Stomach (tissue), 9 donors: Measurements from ENCODE around the gene ATP2B1. TPM values are rescaled to one million over a fixed set of nuclear protein-coding genes. Genes with fewer than 3 reads are reported as not detected.

Source experiments
- DNase-seq, 2 donors: peaks; one replicate each; pipeline versions ENCODE4 v3.0.0 to v3.0.0-alpha.2; 2013 to 2019
- H3K27ac ChIP-seq, 5 donors: fragments of 200-600 bp in 4 of 5; sonication (generic) in 4 of 5; one replicate each; pipeline ENCODE4 v1.5.1; 2013 to 2019; ENCODE audit warnings: mild to moderate bottlenecking in 1 of 5, moderate library complexity in 1 of 5
- H3K27me3 ChIP-seq, 3 donors: fragments of 200-600 bp; sonication (generic); one replicate each; pipeline ENCODE4 v1.5.1; 2017 to 2019; ENCODE audit warnings: mixed run types in 1 of 3
- H3K36me3 ChIP-seq, 4 donors: fragments of 200-600 bp; sonication (generic); 1 replicate in 3 of 4; 2 replicates in 1 of 4; pipeline ENCODE4 v1.5.1; 2016 to 2019
- H3K4me1 ChIP-seq, 4 donors: fragments of 200-600 bp; sonication (generic); one replicate each; pipeline ENCODE4 v1.5.1; 2016 to 2019
- H3K4me3 ChIP-seq, 4 donors: fragments of 200-600 bp; sonication (generic) in 3 of 4; one replicate each; pipeline ENCODE4 v1.5.1; 2016 to 2019; ENCODE audit warnings: mild to moderate bottlenecking in 1 of 4
- H3K9me3 ChIP-seq, 4 donors: fragments of 200-600 bp; sonication (generic); one replicate each; pipeline ENCODE4 v1.5.1; 2016 to 2019
- EP300 ChIP-seq: sonication (generic); formaldehyde crosslinking; IDR thresholded peaks from one replicate; pipeline ENCODE4 v1.6.1; 2017; ENCODE audit warnings: antibody characterized with exemption
- POLR2A ChIP-seq, 4 donors: fragments of 450-650 bp; IDR thresholded peaks; one replicate each; pipeline ENCODE4 v1.6.1; 2016; ENCODE audit warnings: antibody characterized with exemption in 4 of 4, control low read depth in 2 of 4, mild to moderate bottlenecking in 1 of 4, moderate library complexity in 1 of 4
- POLR2AphosphoS5 ChIP-seq, 3 donors: sonication (generic); formaldehyde crosslinking; IDR thresholded peaks; one replicate each; pipeline ENCODE4 v1.6.1; 2016; ENCODE audit warnings: antibody characterized with exemption in 3 of 3
- WGBS, 5 donors: extraction: QIAGEN DNeasy Blood & Tissue Kit in 3 of 5; methylation state at CpG; one replicate each; pipeline versions ENCODE4 v1.1.5 to v1.1.7; 2013 to 2018; 5-methylcytosine and 5-hydroxymethylcytosine counted together
- intact Hi-C: fragments of 100-400 bp; cut with DNase I; formaldehyde crosslinking; loops from one replicate; pipeline ENCODE4 v1.15.1; 2023; ENCODE audit warnings: low total_unique reads
- polyA plus RNA-seq, 3 donors: library from polyadenylated mRNA; stranded (reverse); fragments of 200-250 nt; gene quantifications; one replicate each; pipeline ENCODE4 v1.2.3, GENCODE V29; 2013
- total RNA-seq, 5 donors: library from RNA; depleted of rRNA; stranded (reverse); fragments of >200 nt; gene quantifications; one replicate each; pipeline versions ENCODE4 v1.1.0 to v1.2.3, GENCODE V29; 2014 to 2016
- TF ChIP-seq, protein P1 (sequence below), 7 experiments: fragments of 450-650 bp in 4 of 7; fragments of 200-600 bp in 3 of 7; sonication (generic) in 3 of 7; IDR thresholded peaks; one replicate each; pipeline ENCODE4 v1.5.1; 2016 to 2019; ENCODE audit warnings: antibody characterized with exemption in 7 of 7, control low read depth in 2 of 7, mild to moderate bottlenecking in 1 of 7
- donor health status: healthy with polysubstance abuse.
- donor health status: Bipolar disorder and iron deficiency.
- donor health status: healthy.

ATP2B1 gene
- total and polyA plus RNA-seq, 8 donors: 3.5 to 84.1 (median 18.6) TPM

- H3K27me3 ChIP-seq: no peaks in the 10 kb centered on the region
- no peaks in the 10 kb centered on the region for H3K36me3 ChIP-seq
- no peak overlapping the region for H3K27ac ChIP-seq
- TF ChIP-seq POLR2A (IDR thresholded peaks at IDR 0.05) (no peak), EP300 (no peak), POLR2AphosphoS5 (IDR thresholded peaks at IDR 0.05) (no peak)
- TF ChIP-seq, protein P1, sequence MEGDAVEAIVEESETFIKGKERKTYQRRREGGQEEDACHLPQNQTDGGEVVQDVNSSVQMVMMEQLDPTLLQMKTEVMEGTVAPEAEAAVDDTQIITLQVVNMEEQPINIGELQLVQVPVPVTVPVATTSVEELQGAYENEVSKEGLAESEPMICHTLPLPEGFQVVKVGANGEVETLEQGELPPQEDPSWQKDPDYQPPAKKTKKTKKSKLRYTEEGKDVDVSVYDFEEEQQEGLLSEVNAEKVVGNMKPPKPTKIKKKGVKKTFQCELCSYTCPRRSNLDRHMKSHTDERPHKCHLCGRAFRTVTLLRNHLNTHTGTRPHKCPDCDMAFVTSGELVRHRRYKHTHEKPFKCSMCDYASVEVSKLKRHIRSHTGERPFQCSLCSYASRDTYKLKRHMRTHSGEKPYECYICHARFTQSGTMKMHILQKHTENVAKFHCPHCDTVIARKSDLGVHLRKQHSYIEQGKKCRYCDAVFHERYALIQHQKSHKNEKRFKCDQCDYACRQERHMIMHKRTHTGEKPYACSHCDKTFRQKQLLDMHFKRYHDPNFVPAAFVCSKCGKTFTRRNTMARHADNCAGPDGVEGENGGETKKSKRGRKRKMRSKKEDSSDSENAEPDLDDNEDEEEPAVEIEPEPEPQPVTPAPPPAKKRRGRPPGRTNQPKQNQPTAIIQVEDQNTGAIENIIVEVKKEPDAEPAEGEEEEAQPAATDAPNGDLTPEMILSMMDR (IDR thresholded peaks at IDR 0.05): no peak
- H3K4me1 ChIP-seq: peaks cover 16 to 56% (median 37%) of the 10 kb centered on the region in 4 donors
- intact Hi-C loops: no loop called here
- no peak overlapping the region for H3K4me3 ChIP-seq
- DNase-seq: peak in 1 of 2 donors; percentile 17
- 77 to 97% (median 91%) methylated on average over 2 of the region's 2 CpGs for WGBS, 5 donors
- no peaks in the 10 kb centered on the region for H3K9me3 ChIP-seq
These were observed 13.5 kb downstream of the ATP2B1 start for GRCh38 chr12:89695100-89695499.

GRCh38 chr12:89694542-89694941 lies 14.1 kb downstream of the ATP2B1 start:
- Histone ChIP-seq H3K36me3 (no peaks in the 10 kb centered on the region), H3K27ac (no peak overlapping the region), H3K4me1 (peaks cover 16 to 60% (median 38%) of the 10 kb centered on the region in 4 donors), H3K4me3 (no peak overlapping the region), H3K9me3 (no peaks in the 10 kb centered on the region), H3K27me3 (no peaks in the 10 kb centered on the region)
- 78 to 93% (median 85%) methylated on average over 3 to 5 of the region's 5 CpGs for WGBS, 5 donors
- TF ChIP-seq POLR2A (IDR thresholded peaks at IDR 0.05) (no peak), EP300 (no peak), POLR2AphosphoS5 (IDR thresholded peaks at IDR 0.05) (no peak)
- TF ChIP-seq, protein P1 (IDR thresholded peaks at IDR 0.05): no peak
- no peak for DNase-seq
- intact Hi-C loops: no loop called here

DNA sequence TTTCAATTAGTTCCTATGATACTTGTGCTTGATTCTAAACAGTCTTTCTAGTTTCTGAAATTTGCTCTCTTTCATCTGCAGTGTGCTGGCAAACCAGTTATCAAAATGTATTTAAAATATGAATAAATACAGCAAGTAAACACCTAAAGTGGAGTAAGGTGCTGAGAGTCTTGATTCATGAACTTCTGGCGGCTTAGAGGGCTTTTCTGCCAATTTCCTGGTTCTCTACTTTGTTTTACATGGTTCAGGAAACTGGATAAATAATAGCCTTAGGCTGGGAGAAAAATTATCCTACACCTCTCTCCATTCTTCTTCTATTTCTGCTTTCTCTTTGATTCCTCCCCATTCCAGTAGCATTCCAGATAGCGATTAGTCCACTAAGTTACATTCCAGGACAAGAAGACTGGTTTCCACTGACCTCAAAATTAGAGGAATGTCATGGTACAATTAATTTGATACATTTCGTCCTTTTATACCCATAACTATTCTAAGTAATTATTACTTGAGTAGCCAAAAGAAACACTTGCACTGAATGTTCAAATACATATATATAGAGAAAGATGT lies 14.9 kb downstream of the ATP2B1 start:
- Histone ChIP-seq H3K4me3 (no peak overlapping the region), H3K4me1 (peaks cover 16 to 61% (median 38%) of the 10 kb centered on the region in 4 donors), H3K27me3 (no peaks in the 10 kb centered on the region), H3K9me3 (no peaks in the 10 kb centered on the region), H3K27ac (peak overlapping the region in 1 of 5 donors; percentile 33), H3K36me3 (no peaks in the 10 kb centered on the region)
- TF ChIP-seq POLR2AphosphoS5 (IDR thresholded peaks at IDR 0.05): no peak
- TF ChIP-seq, protein P1 (IDR thresholded peaks at IDR 0.05): no peak
- no peak for TF ChIP-seq EP300
- TF ChIP-seq POLR2A (IDR thresholded peaks at IDR 0.05): no peak
- WGBS, 5 donors: 36 to 63% (median 50%) methylated on average over 3 of the region's 3 CpGs
- intact Hi-C loops: no loop called here
- peak in 1 of 2 donors; percentile 28 for DNase-seq

- 30 to 52% (median 43%) methylated on average over 1 of the region's 1 CpG for WGBS, 5 donors
- intact Hi-C loops: no loop called here
- Histone ChIP-seq H3K4me3 (no peak overlapping the region), H3K9me3 (no peaks in the 10 kb centered on the region), H3K36me3 (no peaks in the 10 kb centered on the region), H3K4me1 (peaks cover 16 to 63% (median 40%) of the 10 kb centered on the region in 4 donors), H3K27me3 (no peaks in the 10 kb centered on the region), H3K27ac (no peak overlapping the region)
- DNase-seq: no peak
- no peak for TF ChIP-seq POLR2A (IDR thresholded peaks at IDR 0.05)
- TF ChIP-seq EP300: no peak
- TF ChIP-seq POLR2AphosphoS5 (IDR thresholded peaks at IDR 0.05): no peak
- TF ChIP-seq, protein P1 (IDR thresholded peaks at IDR 0.05): no peak
These were observed 16.2 kb downstream of the ATP2B1 start for GRCh38 chr12:89692439-89692838.
